GM12878 (cell line): Measurements from ENCODE around the gene IBTK. TPM values are rescaled to one million over a fixed set of nuclear protein-coding genes. Genes with fewer than 3 reads are reported as not detected.
"Not testable (repeated sequence)": the region's sequence is repeated elsewhere in the genome, so short reads cannot be mapped to it uniquely, and the experiment has no call there.

Experiments
- ATAC-seq: fragments of 200-7000 bp; cut with Tn5 transposase; 3 replicates; pipeline ENCODE4 v1.9.1; 2020; ENCODE audit warnings: mild to moderate bottlenecking, moderate library complexity
- BruUV-seq: library from RNA; stranded (reverse); fragments of 400-500 nt; replicated peaks from 2 replicates; lab custom pipeline; 2021; lab: Mats Ljungman, UMichigan
- CTCF ChIA-PET: fragments of 300-600 bp; sonication (Branson Sonifier 250); formaldehyde crosslinking; extraction: SDS; loops from one replicate; lab custom pipeline; 2021; ENCODE audit warnings: inconsistent platforms; lab: Yijun Ruan, JAX
- POLR2A ChIA-PET: fragments of 350-600 bp; formaldehyde crosslinking; extraction: SDS; loops from one replicate; lab custom pipeline; 2021; ENCODE audit warnings: inconsistent platforms; lab: Charles Lee
- RAD21 ChIA-PET: fragments of 300-600 bp; sonication (Branson Sonifier 250); formaldehyde crosslinking; loops from one replicate; lab custom pipeline; 2023; ENCODE audit warnings: antibody characterized with exemption; ENCODE audit not compliant: unreplicated experiment; lab: Charles Lee
- SMC1A ChIA-PET: fragments of 300-600 bp; sonication (Branson Sonifier 250); formaldehyde crosslinking; loops from one replicate; lab custom pipeline; 2023; ENCODE audit not compliant: unreplicated experiment, uncharacterized antibody; lab: Charles Lee
- DNase-seq: peaks from one replicate; pipeline ENCODE4 v3.0.0-alpha.2; 2011; ENCODE audit warnings: low read depth, low spot score
- FAIRE-seq: peaks from 3 replicates; lab custom pipeline; 2011; peaks lifted over from hg19 to GRCh38; lab: Jason Lieb, UNC
- H2AFZ ChIP-seq: 2 replicates; pipeline ENCODE4 v1.6.0; 2011; ENCODE audit warnings: low read depth, low read length, control low read depth; ENCODE audit not compliant: control insufficient read depth
- H3K27ac ChIP-seq: 2 replicates; pipeline ENCODE4 v1.5.1; 2011; ENCODE audit warnings: control low read depth; ENCODE audit not compliant: control insufficient read depth, insufficient read depth
- H3K27me3 ChIP-seq, 2 experiments: replicated peaks in 1 of 2; 2 replicates each; pipeline versions ENCODE4 v1.6.0 to v1.6.1; 2011; ENCODE audit warnings: low read length in 1 of 2; ENCODE audit not compliant: control insufficient read depth in 2 of 2, insufficient read depth in 2 of 2
- H3K36me3 ChIP-seq, 2 experiments: 2 replicates each; pipeline ENCODE4 v1.5.1; 2011; ENCODE audit warnings: low read length in 1 of 2; ENCODE audit not compliant: control insufficient read depth in 2 of 2, insufficient read depth in 2 of 2
- H3K4me1 ChIP-seq: 2 replicates; pipeline ENCODE4 v1.6.1; 2011; ENCODE audit warnings: mild to moderate bottlenecking, low read length, moderate library complexity, mixed read lengths; ENCODE audit not compliant: control insufficient read depth, insufficient read depth
- H3K4me2 ChIP-seq: 2 replicates; pipeline ENCODE4 v1.6.0; 2011; ENCODE audit warnings: control low read depth; ENCODE audit not compliant: control insufficient read depth, insufficient read depth
- H3K4me3 ChIP-seq: fragments of 200-600 bp; sonication (generic); 2 replicates; pipeline ENCODE4 v1.5.1; 2016
- H3K79me2 ChIP-seq: 2 replicates; pipeline ENCODE4 v1.6.0; 2011; ENCODE audit warnings: low read length; ENCODE audit not compliant: control insufficient read depth, insufficient read depth
- H3K9ac ChIP-seq: 2 replicates; pipeline ENCODE4 v1.8.0; 2011; ENCODE audit warnings: low read length, control low read depth, mixed read lengths; ENCODE audit not compliant: control insufficient read depth, insufficient read depth
- H3K9me3 ChIP-seq: replicated peaks from 3 replicates; pipeline ENCODE4 v1.5.1; 2011; ENCODE audit warnings: mild to moderate bottlenecking, low read length; ENCODE audit not compliant: control insufficient read depth, insufficient read depth
- H4K20me1 ChIP-seq: 2 replicates; pipeline ENCODE4 v1.6.0; 2011; ENCODE audit not compliant: control insufficient read depth, insufficient read depth
- WGBS: methylation state at CpG from one replicate; pipeline ENCODE4 v1.1.6; 2016; ENCODE audit warnings: low lambda C conversion rate; ENCODE audit not compliant: insufficient replicate concordance, insufficient coverage; ENCODE audit errors: missing lambda C conversion rate; 5-methylcytosine and 5-hydroxymethylcytosine counted together
- in situ Hi-C: fragments of 300-500 bp; cut with MboI; formaldehyde crosslinking; loops from 9 replicates; pipeline ENCODE4 v1.14.3; 2018; ENCODE audit warnings: mixed read lengths
- intact Hi-C: fragments of 100-400 bp; cut with micrococcal nuclease; formaldehyde crosslinking; loops from one replicate; pipeline ENCODE4 v1.14.2; 2022; ENCODE audit not compliant: unreplicated experiment
- polyA plus RNA-seq, 11 experiments: library from polyadenylated mRNA; depleted of rRNA in 4 of 11; unstranded in 6 of 11; stranded (reverse) in 5 of 11; fragments of >200 nt; fragmentation: Nextera tagmentation in 4 of 11; fragmentation: Illumina TruSeq in 1 of 11; extraction: Ambion mirVana in 4 of 11; extraction: Trizol in 1 of 11; gene quantifications; 1 replicate in 1 of 11; 2 replicates in 10 of 11; pipeline versions ENCODE4 v1.2.1 to v1.2.3, GENCODE V29; 2011 to 2016; ENCODE audit warnings: inconsistent platforms in 2 of 11, missing spikeins in 2 of 11, low read depth in 1 of 11
- total RNA-seq, 4 experiments: library from RNA; depleted of rRNA in 3 of 4; stranded (reverse); fragments of >200 nt in 3 of 4; fragmentation: Illumina TruSeq in 1 of 4; extraction: Trizol in 1 of 4; gene quantifications; 2 replicates each; pipeline versions ENCODE4 v1.2.1 to v1.2.3, GENCODE V29; 2013 to 2021

IBTK gene
- total and polyA plus RNA-seq, 10 of the 15 experiments (the other 5 are each of a cell fraction or from before 2014, with no cell fraction given), result 12.0 to 32.1 (median 20.9) TPM

DNA sequence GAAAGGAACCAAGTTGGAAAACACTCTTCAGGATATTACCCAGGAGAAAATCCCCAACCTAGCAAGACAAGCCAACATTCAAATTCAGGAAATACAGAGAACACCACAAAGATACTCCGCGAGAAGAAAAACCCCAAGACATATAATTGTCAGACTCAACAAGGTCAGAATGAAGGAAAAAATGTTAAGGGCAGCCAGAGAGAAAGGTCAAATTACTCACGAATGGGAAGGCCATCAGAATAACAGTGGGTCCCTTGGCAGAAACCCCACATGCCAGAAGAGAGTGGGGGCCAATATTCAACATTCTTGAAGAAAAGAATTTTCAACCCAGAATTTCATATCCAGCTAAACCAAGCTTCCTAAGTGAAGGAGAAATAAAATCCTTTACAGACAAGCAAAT is 94.8 kb downstream of the IBTK start:
- DNase-seq, BruUV-seq, SMC1A ChIA-PET, FAIRE-seq, H4K20me1 ChIP-seq, H3K4me1 ChIP-seq, H3K36me3 ChIP-seq, ATAC-seq, H3K79me2 ChIP-seq, CTCF ChIA-PET, intact Hi-C loops, in situ Hi-C loops, RAD21 ChIA-PET, H3K9me3 ChIP-seq, H3K27me3 ChIP-seq, H3K4me2 ChIP-seq, H3K4me3 ChIP-seq, H3K27ac ChIP-seq, H3K9ac ChIP-seq, H2AFZ ChIP-seq: not testable (repeated sequence)
- 52% methylated on average over 3 of the region's 3 CpGs for WGBS
- POLR2A ChIA-PET, result interaction anchor here (0.6 kb wide), 1 partner anchor 99 kb away, joined by 3 read pairs; no protein-coding TSS in a partner anchor

DNA sequence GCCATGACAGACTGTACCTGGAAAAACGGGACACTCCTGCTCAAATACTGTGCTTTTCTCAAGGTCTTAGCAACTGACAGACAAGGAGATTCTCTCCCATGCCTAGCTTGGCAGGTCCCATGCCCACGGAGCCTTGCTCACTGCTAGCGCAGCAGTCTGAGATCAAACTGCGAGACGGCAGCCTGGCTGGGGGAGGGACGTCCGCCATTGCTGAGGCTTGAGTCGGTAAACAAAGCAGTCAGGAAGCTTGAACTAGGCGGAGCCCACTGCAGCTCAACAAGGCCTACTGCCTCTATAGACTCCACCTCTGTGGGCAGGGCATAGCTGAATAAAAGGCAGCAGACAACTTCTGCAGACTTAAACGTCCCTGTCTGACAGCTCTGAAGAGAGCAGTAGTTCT is 96.4 kb downstream of the IBTK start:
- FAIRE-seq, H3K4me2 ChIP-seq, BruUV-seq, SMC1A ChIA-PET, in situ Hi-C loops, POLR2A ChIA-PET, intact Hi-C loops, H2AFZ ChIP-seq, RAD21 ChIA-PET, H3K79me2 ChIP-seq, H3K4me3 ChIP-seq, DNase-seq, H3K9me3 ChIP-seq, H3K36me3 ChIP-seq, H3K27ac ChIP-seq, H4K20me1 ChIP-seq, ATAC-seq, H3K4me1 ChIP-seq, H3K27me3 ChIP-seq, H3K9ac ChIP-seq: not testable (repeated sequence)
- CTCF ChIA-PET, result interaction anchor here (1.5 kb wide), 1 partner anchor 9 kb away, joined by 3 read pairs; no protein-coding TSS in a partner anchor
- 61% methylated on average over 10 of the region's 10 CpGs for WGBS
